ENCODE data around the gene INCA1. TPM values are rescaled to one million over a fixed set of nuclear protein-coding genes. Genes with fewer than 3 reads are reported as not detected.
A peak's percentile ranks its signal among the peaks of the same experiment; 100 is the strongest.

INCA1 gene
- total RNA-seq, 4 donors from 2014 or later: 0.73 to 1.4 (median 1.2) TPM

- Histone ChIP-seq H3K9me3 (no peaks in the 10 kb centered on the region), H3K4me3 (peak overlapping the region; percentile 85), H3K4me1 (peaks cover 80% of the 10 kb centered on the region), H3K27ac (peak overlapping the region; percentile 98), H3K36me3 (peaks cover 30% of the 10 kb centered on the region), H3K27me3 (no peaks in the 10 kb centered on the region)
- TF ChIP-seq POLR2A (IDR thresholded peaks at IDR 0.05) (no peak), POLR2AphosphoS5 (IDR thresholded peaks at IDR 0.05) (peak in 2 of 3 donors; percentile 24 to 80)
- 23% methylated on average over 7 of the region's 7 CpGs for WGBS
- DNase-seq (ENCODE audit: low spot score in 2 of 2): peak; percentile 91 to 92
Observed at GRCh38 chr17:4945176-4945943, 52.0 kb downstream of the INCA1 start.

DNA sequence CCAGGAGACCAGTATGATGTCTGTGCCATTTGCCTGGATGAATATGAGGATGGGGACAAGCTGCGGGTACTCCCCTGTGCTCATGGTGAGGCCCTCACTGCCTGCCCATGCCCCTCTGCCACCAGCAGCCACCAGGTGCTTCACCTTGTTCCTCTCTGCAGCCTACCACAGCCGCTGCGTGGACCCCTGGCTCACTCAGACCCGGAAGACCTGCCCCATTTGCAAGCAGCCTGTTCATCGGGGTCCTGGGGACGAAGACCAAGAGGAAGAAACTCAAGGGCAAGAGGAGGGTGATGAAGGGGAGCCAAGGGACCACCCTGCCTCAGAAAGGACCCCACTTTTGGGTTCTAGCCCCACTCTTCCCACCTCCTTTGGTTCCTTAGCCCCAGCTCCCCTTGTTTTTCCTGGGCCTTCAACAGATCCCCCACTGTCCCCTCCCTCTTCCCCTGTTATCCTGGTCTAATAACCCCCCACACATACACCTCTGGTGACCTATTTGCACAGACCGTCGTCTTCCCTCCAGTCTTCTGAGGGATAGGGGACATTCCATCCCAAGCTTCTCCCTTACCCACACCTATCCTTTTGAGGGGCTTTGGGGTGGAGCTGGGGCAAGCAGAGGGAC is 52.7 kb downstream of the INCA1 start:
- Histone ChIP-seq H3K27ac (peak overlapping the region; percentile 98), H3K4me1 (peaks cover 73% of the 10 kb centered on the region), H3K9me3 (no peaks in the 10 kb centered on the region), H3K4me3 (no peak overlapping the region), H3K36me3 (peaks cover 30% of the 10 kb centered on the region), H3K27me3 (no peaks in the 10 kb centered on the region)
- no peak for DNase-seq (ENCODE audit: low spot score in 2 of 2)
- TF ChIP-seq POLR2AphosphoS5 (IDR thresholded peaks at IDR 0.05) (no peak), CTCF (IDR thresholded peaks at IDR 0.05) (no peak), EP300 (IDR thresholded peaks at IDR 0.05) (no peak), POLR2A (IDR thresholded peaks at IDR 0.05) (no peak)
- WGBS: 58% methylated on average over 7 of the region's 8 CpGs

DNA sequence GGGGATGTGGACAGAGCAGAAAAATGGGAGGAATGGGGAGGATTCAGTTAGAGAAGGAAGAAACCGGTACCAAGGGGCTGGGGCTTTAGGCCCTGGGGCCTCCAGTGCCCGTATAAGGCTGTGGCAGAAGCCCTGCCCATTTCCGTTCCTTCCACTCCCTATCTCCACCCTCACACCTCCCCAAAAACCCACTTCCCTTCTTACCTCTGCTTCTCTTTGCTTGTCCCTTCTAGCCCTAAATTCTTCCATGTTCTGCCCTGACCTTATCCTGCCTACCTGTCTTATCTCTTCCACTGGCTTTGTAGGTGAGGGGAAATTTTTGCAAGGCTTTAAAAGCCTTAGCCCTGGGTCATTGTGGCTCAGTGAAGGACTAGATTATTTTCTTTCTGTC is 53.2 kb downstream of the INCA1 start:
- peaks cover 30% of the 10 kb centered on the region for H3K36me3 ChIP-seq
- no peaks in the 10 kb centered on the region for H3K9me3 ChIP-seq
- DNase-seq (ENCODE audit: low spot score in 2 of 2): no peak

DNA sequence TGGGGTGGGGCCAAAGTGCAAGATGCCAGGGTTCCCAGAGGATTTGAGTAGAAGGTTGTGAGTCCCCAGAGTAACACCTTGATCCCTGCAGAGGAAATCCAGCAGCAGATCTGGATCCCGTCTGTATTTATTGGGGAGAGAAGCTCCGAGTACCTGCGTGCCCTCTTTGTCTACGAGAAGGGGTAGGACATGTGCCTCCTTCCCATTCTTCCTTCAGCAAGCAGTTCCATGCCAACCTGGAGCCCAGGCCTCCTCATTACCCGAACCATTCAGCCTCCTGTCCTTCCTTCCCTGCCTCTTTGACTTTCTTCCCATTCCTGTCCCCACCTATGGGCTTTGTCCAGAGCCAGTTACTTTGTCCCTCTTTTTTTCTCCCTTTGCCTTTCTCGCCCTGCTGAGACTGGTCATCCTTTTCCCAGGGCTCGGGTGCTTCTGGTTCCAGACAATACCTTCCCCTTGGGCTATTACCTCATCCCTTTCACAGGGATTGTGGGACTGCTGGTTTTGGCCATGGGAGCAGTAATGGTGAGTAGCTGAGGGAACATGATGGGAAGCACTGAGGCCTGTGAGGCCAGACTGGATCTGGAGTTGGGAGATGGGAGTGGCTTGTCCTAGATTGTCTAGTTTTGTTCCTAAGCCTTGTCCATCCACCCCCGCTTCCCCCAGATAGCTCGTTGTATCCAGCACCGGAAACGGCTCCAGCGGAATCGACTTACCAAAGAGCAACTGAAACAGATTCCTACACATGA is 54.4 kb downstream of the INCA1 start:
- TF ChIP-seq CTCF (IDR thresholded peaks at IDR 0.05) (no peak), EP300 (IDR thresholded peaks at IDR 0.05) (no peak)
- no peak for DNase-seq (ENCODE audit: low spot score in 2 of 2)
- H3K4me1 ChIP-seq: peaks cover 83% of the 10 kb centered on the region
- H3K27ac ChIP-seq: no peak overlapping the region
- 66% methylated on average over 13 of the region's 13 CpGs for WGBS
- H3K4me3 ChIP-seq: no peak overlapping the region
- H3K27me3 ChIP-seq: no peaks in the 10 kb centered on the region
- no peaks in the 10 kb centered on the region for H3K9me3 ChIP-seq
- peaks cover 33% of the 10 kb centered on the region for H3K36me3 ChIP-seq

More for the DNA sequence above, 53.2 kb downstream of the INCA1 start:
- WGBS: 31% methylated on average over 3 of the region's 3 CpGs
- peaks cover 74% of the 10 kb centered on the region for H3K4me1 ChIP-seq
- no peak for TF ChIP-seq EP300 (IDR thresholded peaks at IDR 0.05)
- no peak for TF ChIP-seq POLR2AphosphoS5 (IDR thresholded peaks at IDR 0.05)
- no peak for TF ChIP-seq POLR2A (IDR thresholded peaks at IDR 0.05)
- no peak for TF ChIP-seq CTCF (IDR thresholded peaks at IDR 0.05)
- no peak overlapping the region for H3K4me3 ChIP-seq
- peak overlapping the region; percentile 98 for H3K27ac ChIP-seq
- no peaks in the 10 kb centered on the region for H3K27me3 ChIP-seq

DNA sequence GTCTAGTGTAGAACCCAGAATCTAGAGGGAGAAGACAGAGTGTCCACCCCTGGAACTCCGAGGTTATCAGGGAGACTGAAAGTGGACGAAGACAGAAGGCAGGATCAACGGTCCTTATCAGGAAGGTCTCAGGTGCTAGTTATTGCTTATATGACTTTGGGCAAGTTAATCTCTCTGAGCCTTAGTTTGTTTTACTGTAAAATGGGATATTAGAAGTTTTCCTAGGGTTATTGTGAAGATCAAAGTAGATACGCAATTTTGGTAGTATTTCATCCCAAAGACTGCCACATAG is 56.1 kb downstream of the INCA1 start:
- Histone ChIP-seq H3K4me3 (peak overlapping the region; percentile 68), H3K9me3 (no peaks in the 10 kb centered on the region), H3K4me1 (peaks cover 69% of the 10 kb centered on the region), H3K27ac (peak overlapping the region; percentile 96), H3K27me3 (no peaks in the 10 kb centered on the region), H3K36me3 (peaks cover 49% of the 10 kb centered on the region)
- TF ChIP-seq CTCF (IDR thresholded peaks at IDR 0.05): no peak
- no peak for TF ChIP-seq POLR2AphosphoS5 (IDR thresholded peaks at IDR 0.05)
- TF ChIP-seq POLR2A (IDR thresholded peaks at IDR 0.05): no peak
- no peak for TF ChIP-seq EP300 (IDR thresholded peaks at IDR 0.05)
- WGBS: 52% methylated on average over 4 of the region's 4 CpGs
- DNase-seq (ENCODE audit: low spot score in 2 of 2): no peak

Measured in suprapubic skin (tissue), 4 donors.